SK-N-SH treated with all-trans-retinoic acid at 6 μM for 48 hours (cell line): ENCODE measurements around the gene CTNND1.

Source experiments
- ATAC-seq: fragments of 200-7000 bp; cut with Tn5 transposase; 3 replicates; pipeline ENCODE4 v1.9.1; 2020; ENCODE audit warnings: mild to moderate bottlenecking, moderate library complexity
- ARNTL ChIP-seq: fragments of 450-650 bp; formaldehyde crosslinking; IDR thresholded peaks from 2 replicates; pipeline ENCODE4 v1.5.0; 2020; ENCODE audit warnings: low read depth, mild to moderate bottlenecking, moderate library complexity, borderline replicate concordance
- BACH2 ChIP-seq: fragments of 250-450 bp; sonication (Bioruptor Pico); IDR thresholded peaks from 2 replicates; pipeline ENCODE4 v1.9.0; 2021; ENCODE audit warnings: mild to moderate bottlenecking, borderline replicate concordance
- CSDC2 ChIP-seq: fragments of 250-450 bp; sonication (Bioruptor Pico); IDR thresholded peaks from 2 replicates; pipeline ENCODE4 v1.5.0; 2020; ENCODE audit warnings: mild to moderate bottlenecking, moderate library complexity
- CSRNP3 ChIP-seq: fragments of 250-450 bp; sonication (Bioruptor Pico); IDR thresholded peaks from 2 replicates; pipeline ENCODE4 v1.5.1; 2021; ENCODE audit warnings: mild to moderate bottlenecking, moderate library complexity
- ESRRG ChIP-seq: fragments of 250-450 bp; sonication (Bioruptor Pico); IDR thresholded peaks from 2 replicates; pipeline ENCODE4 v1.6.1; 2021; ENCODE audit warnings: mild to moderate bottlenecking
- GLIS3 ChIP-seq: fragments of 250-450 bp; sonication (Bioruptor Pico); IDR thresholded peaks from 2 replicates; pipeline ENCODE4 v1.5.0; 2020; ENCODE audit warnings: mild to moderate bottlenecking, moderate library complexity
- ISL1 ChIP-seq: fragments of 250-450 bp; sonication (Bioruptor Pico); IDR thresholded peaks from 2 replicates; pipeline ENCODE4 v2.1.2; 2022; ENCODE audit warnings: mild to moderate bottlenecking, moderate library complexity
- OSR1 ChIP-seq: fragments of 250-450 bp; sonication (Bioruptor Pico); IDR thresholded peaks from 2 replicates; pipeline ENCODE4 v1.8.0; 2022; ENCODE audit warnings: moderate library complexity, mild to moderate bottlenecking, inconsistent platforms
- PATZ1 ChIP-seq: fragments of 250-450 bp; sonication (Bioruptor Pico); IDR thresholded peaks from 2 replicates; pipeline ENCODE4 v1.8.0; 2020; ENCODE audit warnings: mild to moderate bottlenecking, moderate library complexity, borderline replicate concordance
- POU6F1 ChIP-seq: fragments of 250-450 bp; sonication (Bioruptor Pico); IDR thresholded peaks from 2 replicates; pipeline ENCODE4 v1.8.0; 2021; ENCODE audit warnings: low read depth, mild to moderate bottlenecking, moderate library complexity, borderline replicate concordance
- PPARA ChIP-seq: fragments of 250-450 bp; sonication (Bioruptor Pico); IDR thresholded peaks from 2 replicates; pipeline ENCODE4 v1.5.0; 2020; ENCODE audit warnings: mild to moderate bottlenecking, borderline replicate concordance
- RARB ChIP-seq: fragments of 250-450 bp; sonication (Bioruptor Pico); IDR thresholded peaks from 2 replicates; pipeline ENCODE4 v1.8.0; 2021; ENCODE audit warnings: mild to moderate bottlenecking, moderate library complexity
- SNAI2 ChIP-seq: fragments of 250-450 bp; sonication (Bioruptor Pico); IDR thresholded peaks from 2 replicates; pipeline ENCODE4 v1.5.0; 2020; ENCODE audit warnings: mild to moderate bottlenecking, moderate library complexity
- TCF4 ChIP-seq: fragments of 250-450 bp; sonication (Bioruptor Pico); IDR thresholded peaks from 2 replicates; pipeline ENCODE4 v1.8.0; 2021; ENCODE audit warnings: mild to moderate bottlenecking, moderate library complexity, borderline replicate concordance
- TOX ChIP-seq: fragments of 250-450 bp; sonication (Bioruptor Pico); IDR thresholded peaks from 2 replicates; pipeline ENCODE4 v1.8.0; 2021; ENCODE audit warnings: mild to moderate bottlenecking, moderate library complexity, borderline replicate concordance
- TSHZ2 ChIP-seq: fragments of 250-450 bp; sonication (Bioruptor Pico); IDR thresholded peaks from 2 replicates; pipeline ENCODE4 v1.5.0; 2020; ENCODE audit warnings: mild to moderate bottlenecking, moderate library complexity
- ZC3H10 ChIP-seq: fragments of 250-450 bp; sonication (Bioruptor Pico); IDR thresholded peaks from 2 replicates; pipeline ENCODE4 v1.5.1; 2021; ENCODE audit warnings: mild to moderate bottlenecking, moderate library complexity
- ZFP3 ChIP-seq: fragments of 250-450 bp; sonication (Bioruptor Pico); IDR thresholded peaks from 2 replicates; pipeline ENCODE4 v1.5.0; 2020; ENCODE audit warnings: mild to moderate bottlenecking, moderate library complexity
- ZFP30 ChIP-seq: fragments of 450-650 bp; formaldehyde crosslinking; IDR thresholded peaks from 2 replicates; pipeline ENCODE4 v1.5.0; 2022; ENCODE audit warnings: mild to moderate bottlenecking, moderate library complexity
- ZNF565 ChIP-seq: fragments of 450-650 bp; formaldehyde crosslinking; conservative IDR thresholded peaks from 2 replicates; pipeline ENCODE4 v1.5.0; 2020; ENCODE audit warnings: low read depth, mild to moderate bottlenecking, moderate library complexity
- ZNF70 ChIP-seq: fragments of 450-650 bp; formaldehyde crosslinking; IDR thresholded peaks from 2 replicates; pipeline ENCODE4 v1.5.0; 2020; ENCODE audit warnings: mild to moderate bottlenecking, moderate library complexity
- ZNF8 ChIP-seq: fragments of 450-650 bp; formaldehyde crosslinking; IDR thresholded peaks from 2 replicates; pipeline ENCODE4 v1.5.0; 2020; ENCODE audit warnings: mild to moderate bottlenecking, moderate library complexity

The CTNND1 gene

GRCh38 chr11:57764972-57765371 is 3.4 kb downstream of the CTNND1 start (continued):
- TF ChIP-seq SNAI2: no peak
- TF ChIP-seq BACH2 (CRISPR knock-in tag): no peak
- no peak for TF ChIP-seq RARB (CRISPR knock-in tag)
- no peak for TF ChIP-seq TOX (CRISPR knock-in tag)
- TF ChIP-seq ZNF8: no peak
- TF ChIP-seq TSHZ2 (CRISPR knock-in tag): no peak
- TF ChIP-seq PPARA (CRISPR knock-in tag): no peak
- no peak for TF ChIP-seq GLIS3 (CRISPR knock-in tag)
- no peak for TF ChIP-seq ISL1 (CRISPR knock-in tag)
- TF ChIP-seq ZFP30 (CRISPR knock-in tag): no peak
- TF ChIP-seq ZFP3: no peak

GRCh38 chr11:57770793-57771192 is 9.2 kb downstream of the CTNND1 start:
- ATAC-seq: no peak
- TF ChIP-seq TOX (CRISPR knock-in tag) (no peak), ZNF8 (no peak), POU6F1 (no peak), ZC3H10 (CRISPR knock-in tag) (no peak)

- no peak for TF ChIP-seq PATZ1 (CRISPR knock-in tag)
- no peak for TF ChIP-seq ZNF70 (CRISPR knock-in tag)
- no peak for TF ChIP-seq ZC3H10 (CRISPR knock-in tag)
- TF ChIP-seq OSR1 (CRISPR knock-in tag): no peak
- no peak for ATAC-seq
These were observed 9.8 kb downstream of the CTNND1 start for GRCh38 chr11:57771365-57771764.

GRCh38 chr11:57772562-57772961 is 11.0 kb downstream of the CTNND1 start:
- peak; percentile 21; the same call in 2 of the 3 replicates for ATAC-seq
- TF ChIP-seq SNAI2 (no peak), ZFP3 (no peak), PATZ1 (CRISPR knock-in tag) (no peak), ARNTL (CRISPR knock-in tag) (no peak), ZNF8 (no peak), POU6F1 (no peak), CSDC2 (CRISPR knock-in tag) (no peak), CSRNP3 (CRISPR knock-in tag) (no peak), ZC3H10 (CRISPR knock-in tag) (no peak), ESRRG (CRISPR knock-in tag) (no peak), BACH2 (CRISPR knock-in tag) (no peak), ZNF565 (CRISPR knock-in tag) (no peak), OSR1 (CRISPR knock-in tag) (no peak), GLIS3 (CRISPR knock-in tag) (no peak), TSHZ2 (CRISPR knock-in tag) (no peak), ISL1 (CRISPR knock-in tag) (no peak), ZFP30 (CRISPR knock-in tag) (no peak), PPARA (CRISPR knock-in tag) (no peak), TCF4 (CRISPR knock-in tag) (no peak)
